IMR-90 (cell line): ENCODE data around the gene LIMK2. TPM values are rescaled to one million over a fixed set of nuclear protein-coding genes. Genes with fewer than 3 reads are reported as not detected.

Experiments used
- ATAC-seq: fragments of 200-7000 bp; cut with Tn5 transposase; 2 replicates; pipeline ENCODE4 v1.9.1; 2020; ENCODE audit warnings: low read depth, mild to moderate bottlenecking, moderate library complexity
- BruUV-seq: library from RNA; stranded (reverse); fragments of 400-500 nt; replicated peaks from 2 replicates; lab custom pipeline; 2021; lab: Mats Ljungman, UMichigan
- CTCF ChIA-PET: fragments of 300-600 bp; formaldehyde crosslinking; extraction: SDS; loops from one replicate; lab custom pipeline; 2021; ENCODE audit warnings: antibody characterized with exemption; lab: Yijun Ruan, JAX
- POLR2A ChIA-PET: fragments of 300-600 bp; sonication (Branson Sonifier 250); formaldehyde crosslinking; loops from one replicate; lab custom pipeline; 2022; ENCODE audit warnings: antibody characterized with exemption; ENCODE audit not compliant: unreplicated experiment; lab: Charles Lee
- DNase-seq: peaks from one replicate; pipeline ENCODE4 v3.0.0; 2013
- H2AFZ ChIP-seq: replicated peaks from 2 replicates; pipeline ENCODE3; 2013; ENCODE audit warnings: low read length, mild to moderate bottlenecking; ENCODE audit not compliant: poor library complexity
- H2AK5ac ChIP-seq: 2 replicates; pipeline ENCODE4 v1.6.1; 2013; ENCODE audit warnings: low read depth, low read length, inconsistent platforms
- H2AK9ac ChIP-seq: replicated peaks from 2 replicates; pipeline ENCODE3; 2013; ENCODE audit warnings: mild to moderate bottlenecking, low read depth, low read length, moderate library complexity; ENCODE audit not compliant: poor library complexity
- H2BK120ac ChIP-seq: 2 replicates; pipeline ENCODE4 v1.6.1; 2013; ENCODE audit warnings: low read depth, low read length, inconsistent platforms
- H2BK15ac ChIP-seq: 3 replicates; pipeline ENCODE4 v1.6.1; 2013; ENCODE audit warnings: low read depth, low read length, inconsistent platforms
- H2BK20ac ChIP-seq: 2 replicates; pipeline ENCODE4 v1.6.1; 2013; ENCODE audit warnings: low read depth, mild to moderate bottlenecking, inconsistent platforms, low read length, moderate library complexity
- H2BK5ac ChIP-seq: 2 replicates; pipeline ENCODE4 v1.6.1; 2013; ENCODE audit warnings: mild to moderate bottlenecking, low read depth, low read length, inconsistent platforms; ENCODE audit not compliant: poor library complexity, severe bottlenecking
- H3K14ac ChIP-seq: replicated peaks from 2 replicates; pipeline ENCODE4 v1.6.1; 2013; ENCODE audit warnings: low read depth, low read length, inconsistent platforms
- H3K18ac ChIP-seq: 2 replicates; pipeline ENCODE4 v1.6.1; 2013; ENCODE audit warnings: low read depth, low read length, control low read depth
- H3K23ac ChIP-seq: 2 replicates; pipeline ENCODE4 v1.6.1; 2013; ENCODE audit warnings: low read depth, low read length, inconsistent platforms
- H3K27ac ChIP-seq: 2 replicates; pipeline ENCODE4 v1.5.1; 2013; ENCODE audit warnings: mild to moderate bottlenecking, control low read depth, low read length; ENCODE audit not compliant: insufficient read depth
- H3K27me3 ChIP-seq: 2 replicates; pipeline ENCODE4 v1.6.1; 2013; ENCODE audit warnings: low read length; ENCODE audit not compliant: control insufficient read depth, insufficient read depth
- H3K36me3 ChIP-seq: 2 replicates; pipeline ENCODE4 v1.6.1; 2013; ENCODE audit warnings: low read length, mixed read lengths; ENCODE audit not compliant: control insufficient read depth, insufficient read depth
- H3K4ac ChIP-seq: 2 replicates; pipeline ENCODE4 v1.6.1; 2013; ENCODE audit warnings: low read depth, low read length, inconsistent platforms
- H3K4me1 ChIP-seq: 2 replicates; pipeline ENCODE4 v1.6.1; 2013; ENCODE audit warnings: low read length, mixed read lengths; ENCODE audit not compliant: control insufficient read depth, insufficient read depth
- H3K4me2 ChIP-seq: 2 replicates; pipeline ENCODE4 v1.6.1; 2013; ENCODE audit warnings: low read depth, mild to moderate bottlenecking, control low read depth, low read length, moderate library complexity
- H3K4me3 ChIP-seq: 2 replicates; pipeline ENCODE4 v1.5.1; 2013; ENCODE audit warnings: low read depth, mild to moderate bottlenecking, control low read depth, low read length, moderate library complexity; ENCODE audit not compliant: insufficient read depth
- H3K56ac ChIP-seq: 2 replicates; pipeline ENCODE4 v1.6.1; 2013; ENCODE audit warnings: low read length, inconsistent platforms; ENCODE audit not compliant: insufficient read depth; ENCODE audit errors: extremely low read depth
- H3K79me1 ChIP-seq, 2 experiments: 2 replicates each; pipeline ENCODE4 v1.6.1; 2013; ENCODE audit warnings: low read length in 2 of 2, inconsistent platforms in 1 of 2, low read depth in 1 of 2
- H3K9ac ChIP-seq: 2 replicates; pipeline ENCODE4 v1.6.1; 2013; ENCODE audit warnings: low read depth, low read length, control low read depth
- H3K9me1 ChIP-seq: 2 replicates; pipeline ENCODE4 v1.6.1; 2013; ENCODE audit warnings: low read length, inconsistent platforms; ENCODE audit not compliant: insufficient read depth
- H3K9me3 ChIP-seq: 2 replicates; pipeline ENCODE4 v1.6.1; 2013; ENCODE audit warnings: low read length; ENCODE audit not compliant: control insufficient read depth, insufficient read depth
- H4K20me1 ChIP-seq: 2 replicates; pipeline ENCODE4 v1.6.1; 2013; ENCODE audit warnings: low read length, inconsistent platforms; ENCODE audit not compliant: insufficient read depth
- H4K5ac ChIP-seq: 2 replicates; pipeline ENCODE4 v1.6.1; 2013; ENCODE audit warnings: mild to moderate bottlenecking, low read depth, low read length, control low read depth
- H4K8ac ChIP-seq, 2 experiments: 2 replicates each; pipeline ENCODE4 v1.6.1; 2013; ENCODE audit warnings: low read depth in 2 of 2, low read length in 2 of 2, control low read depth in 1 of 2, inconsistent platforms in 1 of 2
- H4K91ac ChIP-seq: 2 replicates; pipeline ENCODE4 v1.6.1; 2013; ENCODE audit warnings: low read depth, low read length, inconsistent platforms; ENCODE audit not compliant: insufficient read depth
- CEBPB ChIP-seq: IDR thresholded peaks from 2 replicates; pipeline ENCODE4 v1.6.1; 2012; ENCODE audit warnings: low read depth, low read length, improper control_type of control experiment
- CTCF ChIP-seq: conservative IDR thresholded peaks from 2 replicates; pipeline ENCODE4 v1.5.1; 2012; ENCODE audit warnings: mild to moderate bottlenecking, low read depth, low read length, improper control_type of control experiment
- ELK1 ChIP-seq: fragments of 150-350 bp; IDR thresholded peaks from 2 replicates; pipeline ENCODE4 v1.6.1; 2016; ENCODE audit warnings: low read depth, mild to moderate bottlenecking, low read length, moderate library complexity, borderline replicate concordance
- FOS ChIP-seq: fragments of 150-350 bp; IDR thresholded peaks from 2 replicates; pipeline ENCODE4 v1.6.1; 2016; ENCODE audit warnings: low read depth, low read length
- MAFK ChIP-seq: IDR thresholded peaks from 2 replicates; pipeline ENCODE4 v1.6.1; 2012; ENCODE audit warnings: low read depth, low read length, improper control_type of control experiment
- MAZ ChIP-seq: IDR thresholded peaks from 2 replicates; pipeline ENCODE4 v1.6.1; 2012; ENCODE audit warnings: low read depth, mild to moderate bottlenecking, low read length, improper control_type of control experiment, moderate library complexity, borderline replicate concordance
- MXI1 ChIP-seq: IDR thresholded peaks from 2 replicates; pipeline ENCODE4 v1.6.1; 2012; ENCODE audit warnings: low read depth, mild to moderate bottlenecking, low read length, moderate library complexity, borderline replicate concordance
- NFE2L2 ChIP-seq: fragments of 150-350 bp; IDR thresholded peaks from 2 replicates; pipeline ENCODE4 v1.6.1; 2016; ENCODE audit warnings: low read depth, mild to moderate bottlenecking, low read length
- POLR2A ChIP-seq: IDR thresholded peaks from 2 replicates; pipeline ENCODE4 v1.6.1; 2012; ENCODE audit warnings: mild to moderate bottlenecking, low read depth, low read length
- RAD21 ChIP-seq: IDR thresholded peaks from 2 replicates; pipeline ENCODE4 v1.6.1; 2012; ENCODE audit warnings: low read length, improper control_type of control experiment
- RCOR1 ChIP-seq: IDR thresholded peaks from 2 replicates; pipeline ENCODE4 v1.6.1; 2012; ENCODE audit warnings: mild to moderate bottlenecking, low read length, improper control_type of control experiment; ENCODE audit not compliant: insufficient replicate concordance
- RFX5 ChIP-seq: IDR thresholded peaks from 2 replicates; pipeline ENCODE4 v1.8.0; 2012; ENCODE audit warnings: low read depth, mild to moderate bottlenecking, low read length, moderate library complexity
- SMC3 ChIP-seq: fragments of 150-350 bp; IDR thresholded peaks from 2 replicates; pipeline ENCODE4 v1.6.1; 2016; ENCODE audit warnings: low read depth, mild to moderate bottlenecking, antibody characterized with exemption, low read length, moderate library complexity
- WGBS, 2 experiments: methylation state at CpG; one replicate each; pipeline versions ENCODE4 v1.1.5 to v1.1.7; 2013; ENCODE audit warnings: missing lambda C conversion rate in 2 of 2; ENCODE audit not compliant: insufficient read length in 1 of 2; ENCODE audit errors: extremely low coverage in 2 of 2; 5-methylcytosine and 5-hydroxymethylcytosine counted together
- dilution Hi-C: fragments of 300-500 bp; cut with HindIII; formaldehyde crosslinking; loops from one replicate; pipeline ENCODE4 v1.14.3; 2018; ENCODE audit warnings: low sequenced_read_pairs; ENCODE audit not compliant: unreplicated experiment
- in situ Hi-C: fragments of 300-500 bp; cut with MboI; formaldehyde crosslinking; loops from 3 replicates; pipeline ENCODE4 v1.14.3; 2019; ENCODE audit warnings: low sequenced_read_pairs, inconsistent platforms, mixed read lengths
- intact Hi-C: fragments of 100-400 bp; cut with micrococcal nuclease; formaldehyde crosslinking; loops from 2 replicates; pipeline ENCODE4 v1.10.0; 2022
- polyA plus RNA-seq, 3 experiments: library from polyadenylated mRNA; depleted of rRNA; stranded (reverse); fragments of >200 nt; gene quantifications; 2 replicates each; pipeline ENCODE4 v1.2.3, GENCODE V29; 2012; ENCODE audit warnings: low replicate concordance in 1 of 3
- total RNA-seq: library from RNA; depleted of rRNA; stranded (reverse); fragments of >200 nt; gene quantifications from 2 replicates; pipeline ENCODE4 v1.2.3, GENCODE V29; 2012

Gene LIMK2
- total and polyA plus RNA-seq, 2 of the 4 experiments (the other 2 are of a cell fraction), result 14.5 to 31.9 TPM

DNA sequence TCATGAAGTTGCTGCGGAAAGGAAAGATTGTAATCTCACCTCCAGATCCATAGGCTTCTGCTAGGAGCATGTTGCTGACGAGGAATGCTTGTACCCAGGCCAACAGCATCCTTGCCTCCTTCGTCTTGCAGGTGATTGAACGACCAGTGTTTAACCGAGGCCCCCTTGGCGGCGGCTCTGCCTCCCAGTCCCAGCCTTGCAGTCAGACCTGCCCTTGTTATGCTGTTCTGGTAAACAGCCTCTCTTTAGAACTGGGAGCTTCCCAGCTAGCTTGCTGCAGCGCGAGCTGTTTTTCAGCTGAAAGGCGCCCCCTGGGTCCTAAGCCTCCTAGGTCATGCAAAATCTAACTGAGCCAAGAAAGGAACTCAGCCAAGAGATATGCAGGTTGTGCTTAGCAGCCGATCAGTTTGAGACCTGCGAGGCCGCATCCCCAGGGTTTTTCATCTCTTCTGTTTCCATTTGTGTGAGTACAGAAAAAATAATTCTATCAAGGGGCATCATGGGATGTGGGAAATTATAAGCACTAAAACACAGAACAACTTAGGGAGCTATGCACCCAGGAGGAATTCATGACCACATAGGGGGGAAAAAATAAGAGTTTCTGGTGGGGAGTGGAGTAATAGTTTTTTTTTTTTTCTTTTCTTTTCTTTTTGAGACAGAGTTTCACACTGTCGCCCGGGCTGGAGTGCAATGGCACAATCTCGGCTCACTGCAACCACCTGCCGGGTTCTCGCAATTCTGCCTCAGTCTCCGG, 80.3 kb downstream of the LIMK2 start, which contains the start of gene PIK3IP1 (continued):
- TF ChIP-seq SMC3 (0 out of 2 replicates have a peak, but pooled peaks have one; percentile 16), RCOR1 (no peak), RAD21 (peak; percentile 40)

GRCh38 chr22:31295360-31295759, 83.3 kb downstream of the LIMK2 start:
- POLR2A ChIA-PET, result no interaction called here
- whole genome bisulfite sequencing, 2 experiments, result no CpG with 5 or more reads among the region's 3 CpGs
- no peak overlapping the region for H3K4ac ChIP-seq
- no peak overlapping the region for H2AK9ac ChIP-seq
- H2BK15ac ChIP-seq, result no peak overlapping the region
- peaks cover 8 to 21% of the 10 kb centered on the region in 2 experiments; a peak in 3 of 4 replicates for H3K79me1 ChIP-seq
- no peaks in the 10 kb centered on the region for H3K27me3 ChIP-seq
- dilution Hi-C loops (no loop called here), intact Hi-C loops (no loop called here), in situ Hi-C loops (no loop called here)
- no peak overlapping the region for H2AK5ac ChIP-seq
- H2BK5ac ChIP-seq, result peak overlapping the region; percentile 9
- H2AFZ ChIP-seq, result no peak overlapping the region
- no peaks in the 10 kb centered on the region for H4K20me1 ChIP-seq
- ATAC-seq, result no peak
- peak overlapping the region; percentile 62; the same call in 1 of the 2 replicates for H3K4me2 ChIP-seq
- H3K9me3 ChIP-seq, result no peaks in the 10 kb centered on the region
- H2BK20ac ChIP-seq, result 0 out of 2 replicates have a peak overlapping the region, but pooled peaks have one; percentile 22
- H3K4me1 ChIP-seq, result peaks cover 9% of the 10 kb centered on the region; the same call in 1 of the 2 replicates
- DNase-seq, result no peak
- no peak overlapping the region for H4K91ac ChIP-seq
- CTCF ChIA-PET, result interaction anchor here (1.8 kb wide), 1 partner anchor 18 kb away, joined by 6 read pairs; no protein-coding TSS in a partner anchor
- no TSS peak for BruUV-seq
- no peaks in the 10 kb centered on the region for H3K9me1 ChIP-seq
- H4K8ac ChIP-seq, result no peak overlapping the region
- no peaks in the 10 kb centered on the region for H3K36me3 ChIP-seq
- no peak overlapping the region; the same call in 1 of the 2 replicates for H3K23ac ChIP-seq
- 0 out of 2 replicates have a peak overlapping the region, but pooled peaks have one; percentile 6 for H2BK120ac ChIP-seq
- no peak overlapping the region for H3K56ac ChIP-seq
- no peak overlapping the region for H3K27ac ChIP-seq
- no peak overlapping the region for H4K5ac ChIP-seq
- no peak overlapping the region for H3K4me3 ChIP-seq
- H3K14ac ChIP-seq, result no peak overlapping the region
- H3K9ac ChIP-seq, result no peak overlapping the region
- no peak overlapping the region for H3K18ac ChIP-seq
- no peak for TF ChIP-seq ELK1
- TF ChIP-seq RFX5, result no peak
- no peak for TF ChIP-seq RCOR1
- TF ChIP-seq MAFK, result no peak
- TF ChIP-seq SMC3, result no peak
- no peak for TF ChIP-seq CEBPB
- TF ChIP-seq POLR2A, result no peak
- TF ChIP-seq MXI1, result no peak
- TF ChIP-seq RAD21, result no peak
- no peak for TF ChIP-seq FOS
- no peak for TF ChIP-seq MAZ
- no peak for TF ChIP-seq CTCF
- no peak for TF ChIP-seq NFE2L2
